Hematopoietic multipotent progenitor cell treated with erythropoietin and hydrocortisone succinate and interleukin-3 and kit ligand, for 6 days (in vitro differentiated cells): Measurements from ENCODE around the gene VPS16.

Source experiments
- DNase-seq: peaks from one replicate; pipeline ENCODE4 v3.0.0-alpha.2; 2015

VPS16 gene

DNA sequence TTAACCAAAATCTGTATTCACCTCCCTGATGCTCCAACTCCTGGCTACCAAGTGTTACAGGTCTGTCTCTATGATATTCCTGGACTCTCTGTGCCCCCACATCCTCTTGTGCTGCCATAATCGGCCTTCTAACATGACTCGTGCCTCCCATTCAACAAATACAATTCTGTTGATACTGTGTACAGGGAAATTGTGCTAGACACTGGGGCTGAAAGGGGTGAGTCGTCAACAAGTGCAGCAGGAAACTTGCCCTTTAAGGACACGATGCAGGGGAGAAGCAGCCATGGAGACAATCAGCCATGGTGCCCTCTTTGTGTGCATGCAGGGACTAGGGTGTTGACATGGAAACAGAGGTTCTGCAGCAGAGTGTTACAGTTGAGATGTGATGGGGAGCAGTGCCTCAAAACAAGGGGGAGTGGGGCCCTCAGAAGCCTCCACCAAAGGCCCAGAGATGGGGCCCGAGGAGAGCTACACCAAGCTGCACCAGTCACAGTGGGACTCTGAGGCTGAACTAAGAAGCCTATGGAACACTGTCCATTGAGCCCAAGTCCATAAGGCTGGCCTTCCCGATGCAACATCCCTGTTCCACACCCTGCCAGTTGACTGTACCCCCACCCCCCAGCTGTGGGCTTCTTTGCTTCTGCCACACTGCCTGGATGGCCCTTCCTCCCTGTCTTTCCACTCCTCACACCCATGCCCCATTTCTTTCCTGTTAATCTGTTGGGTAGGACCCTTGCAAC lies 3.2 kb upstream of the VPS16 start:
- DNase-seq: no peak

DNA sequence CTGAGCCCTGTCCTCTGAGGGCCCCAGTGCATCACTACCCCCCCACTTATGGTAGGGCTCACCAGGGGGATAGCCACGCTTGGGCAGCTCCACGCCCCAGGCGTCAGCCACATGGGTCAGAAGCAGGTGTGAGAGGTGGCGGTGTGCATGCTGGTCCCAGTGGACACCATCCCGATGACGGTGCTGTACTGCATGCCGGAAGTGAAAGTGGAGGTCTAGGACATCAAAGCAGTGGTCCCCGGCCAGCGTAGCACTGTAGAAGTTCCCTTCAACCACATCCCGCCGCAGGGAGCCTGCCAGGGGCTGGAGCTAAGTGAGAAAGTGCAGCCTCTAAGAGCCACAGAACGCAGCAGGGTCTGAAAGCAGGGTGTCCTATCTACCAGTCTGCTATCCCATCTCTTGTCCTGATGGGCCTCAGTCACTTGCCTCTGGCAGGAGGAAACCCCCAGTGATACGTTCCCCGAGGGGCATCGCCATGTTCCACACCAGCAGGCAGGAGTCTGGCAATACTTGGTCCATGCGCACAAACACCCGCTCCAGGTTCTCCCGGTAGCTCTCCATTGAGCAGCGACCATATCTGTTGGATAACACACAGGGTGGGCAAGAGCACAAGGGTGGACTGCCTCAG lies 2.3 kb upstream of the VPS16 start:
- DNase-seq: no peak

DNA sequence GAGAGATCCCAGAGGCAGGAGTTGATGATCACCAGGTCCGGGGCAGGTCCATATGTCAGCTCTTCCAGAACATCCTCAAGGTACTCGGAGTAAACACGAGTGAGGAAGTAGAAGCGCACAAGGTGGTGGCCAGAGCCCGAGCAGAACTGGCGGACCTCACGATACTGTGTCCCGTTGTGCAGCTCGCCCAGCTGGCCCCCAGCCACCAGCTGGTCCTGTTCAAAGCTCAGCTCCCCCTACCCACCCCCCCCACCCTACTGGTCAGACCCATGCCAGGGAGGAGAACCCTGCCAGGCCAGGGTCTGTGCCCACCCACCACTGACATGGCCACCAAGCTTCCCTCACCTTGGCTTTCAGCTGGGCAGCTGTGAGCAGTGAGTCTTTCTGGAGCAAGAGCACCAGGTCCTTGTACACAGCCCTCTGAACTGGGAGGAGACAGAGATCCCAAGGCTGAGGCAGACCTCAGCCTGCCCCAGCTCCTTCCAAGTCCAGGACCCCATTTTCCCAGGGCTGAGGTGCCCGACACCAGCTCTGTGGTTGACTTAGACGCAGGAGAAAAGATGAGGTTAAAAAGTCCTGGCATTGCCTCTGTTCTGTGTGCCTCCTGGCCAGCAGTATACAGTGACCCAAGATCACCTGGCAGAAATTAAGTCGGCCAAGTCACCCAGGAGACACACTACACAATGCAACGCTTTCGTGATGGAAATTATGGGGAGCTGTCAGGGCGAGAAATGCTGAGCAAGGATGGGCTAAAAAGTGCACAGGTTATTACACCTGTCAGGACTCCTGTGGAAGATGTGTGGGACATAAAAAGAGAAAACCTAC lies 1.5 kb upstream of the VPS16 start:
- DNase-seq: no peak

DNA sequence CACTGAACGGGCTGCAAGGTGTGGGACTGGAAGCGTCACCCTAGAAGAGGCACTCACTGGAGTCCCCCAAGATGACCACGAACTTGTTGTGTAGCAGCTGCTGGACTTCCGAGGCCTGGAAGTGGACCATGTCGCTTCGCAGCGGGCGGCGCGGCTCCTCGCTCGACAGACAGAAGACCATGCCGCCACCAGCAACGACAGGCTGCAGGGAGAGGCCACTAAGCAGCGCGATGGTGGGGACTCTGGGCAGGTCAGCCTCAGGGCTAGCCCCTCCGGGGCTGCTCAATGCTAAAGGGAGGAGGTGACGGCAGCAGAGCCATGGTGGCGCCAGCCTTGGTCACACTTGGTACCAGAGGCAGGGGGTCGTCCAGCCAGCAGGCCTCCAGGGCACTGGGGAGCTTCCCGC lies 810 bp upstream of the VPS16 start:
- no peak for DNase-seq

DNA sequence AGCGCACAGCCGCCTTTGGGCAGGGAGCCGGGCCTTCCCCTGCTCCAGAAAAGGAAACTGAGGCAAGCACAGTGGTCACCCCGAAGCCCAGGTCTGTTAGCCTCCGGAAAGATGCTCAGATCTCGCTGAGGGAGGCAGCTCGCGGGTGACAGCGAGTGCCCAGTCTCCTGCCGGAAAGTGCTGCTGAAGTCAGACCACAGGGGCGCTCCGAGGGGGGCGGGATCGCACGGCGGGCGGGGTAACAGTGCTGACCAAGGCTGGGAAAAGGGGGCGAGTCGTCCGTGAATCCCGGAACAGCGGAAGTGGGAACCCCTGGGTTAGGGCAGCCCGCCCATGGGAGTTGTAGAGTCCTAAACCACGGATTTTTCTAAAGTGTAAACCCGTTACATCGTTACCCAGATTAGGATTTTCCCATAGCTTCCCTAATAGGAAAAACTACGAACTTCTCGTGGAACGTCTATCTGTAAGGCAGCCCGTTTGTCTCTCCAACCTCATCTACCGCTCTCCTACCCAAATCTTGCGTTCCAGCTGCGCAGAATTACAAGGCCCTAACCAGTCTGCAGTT lies 504 bp downstream of the VPS16 start:
- peak; percentile 59 for DNase-seq

DNA sequence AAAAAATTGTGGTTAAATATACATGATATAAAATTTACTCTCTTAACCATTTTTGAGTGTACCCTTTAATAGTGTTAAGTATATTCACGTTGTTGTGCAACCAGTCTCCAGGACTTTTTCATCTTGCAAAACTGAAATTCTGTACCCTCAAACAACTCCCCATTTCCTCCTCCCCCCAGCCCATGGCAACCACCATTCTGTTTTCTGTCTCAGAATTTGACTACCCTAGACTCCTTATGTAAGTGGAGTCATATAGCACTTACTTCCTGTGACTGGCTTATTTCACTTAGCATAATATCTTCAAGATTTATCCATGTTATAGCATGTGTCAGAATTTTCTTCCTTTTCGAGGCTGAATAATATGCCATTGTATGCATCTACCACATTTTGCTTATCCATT lies 5.1 kb downstream of the VPS16 start:
- DNase-seq: no peak

DNA sequence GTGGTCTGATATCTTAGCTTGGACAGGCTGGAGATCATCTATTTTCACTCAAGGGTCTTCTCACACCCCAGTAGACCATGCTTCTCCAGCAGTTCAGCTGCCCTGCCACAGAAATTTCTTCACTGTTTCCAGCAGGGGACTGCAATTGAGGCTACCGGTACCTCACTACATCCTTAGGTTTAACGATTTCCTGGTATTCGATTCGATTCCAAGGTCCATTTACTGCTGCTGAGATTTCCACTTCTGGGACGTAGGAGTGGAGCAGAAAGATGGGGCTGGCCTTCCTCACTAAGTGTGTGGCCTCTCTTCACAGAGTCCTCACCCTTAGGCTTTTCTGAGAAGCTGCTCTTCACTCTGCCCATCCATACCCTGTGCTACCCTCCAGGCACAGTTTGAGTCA lies 6.2 kb downstream of the VPS16 start:
- no peak for DNase-seq

DNA sequence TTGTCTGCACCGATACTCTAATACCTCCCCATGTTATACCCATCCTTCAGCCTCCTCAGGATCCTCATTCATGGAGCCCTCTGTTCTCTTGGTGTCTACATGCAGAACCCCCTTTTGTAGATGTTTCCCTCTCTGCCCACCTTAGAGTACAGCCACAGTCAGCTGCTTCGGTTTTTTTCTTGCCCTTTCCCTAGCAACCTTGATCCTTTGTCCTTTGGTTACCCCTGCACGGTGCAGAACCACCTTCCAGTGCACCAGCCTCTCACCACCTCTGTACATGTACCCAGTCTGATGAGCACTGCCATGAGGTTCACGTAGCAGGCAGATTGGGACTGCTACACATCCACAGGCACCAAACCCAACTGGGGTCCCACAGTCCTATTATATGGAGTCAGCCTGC lies 7.3 kb downstream of the VPS16 start:
- no peak for DNase-seq

DNA sequence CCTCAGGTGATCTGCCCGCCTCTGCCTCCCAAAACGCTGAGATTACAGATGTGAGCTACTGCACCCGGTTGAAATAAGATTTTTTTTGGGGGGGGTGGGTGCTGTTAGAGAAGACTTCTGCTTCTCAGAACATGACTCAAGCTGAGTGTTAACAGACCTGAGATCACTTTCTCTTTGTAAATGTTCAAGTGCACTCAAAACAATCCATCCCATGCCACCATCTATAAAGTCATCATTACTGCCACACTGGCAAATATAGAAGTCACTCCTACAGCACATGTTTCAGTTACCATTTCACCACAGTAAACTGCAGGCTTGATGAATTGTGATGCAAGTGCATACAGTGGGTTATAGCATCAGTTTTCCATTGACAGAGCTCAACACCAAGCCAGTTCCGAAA lies 9.0 kb downstream of the VPS16 start:
- no peak for DNase-seq

DNA sequence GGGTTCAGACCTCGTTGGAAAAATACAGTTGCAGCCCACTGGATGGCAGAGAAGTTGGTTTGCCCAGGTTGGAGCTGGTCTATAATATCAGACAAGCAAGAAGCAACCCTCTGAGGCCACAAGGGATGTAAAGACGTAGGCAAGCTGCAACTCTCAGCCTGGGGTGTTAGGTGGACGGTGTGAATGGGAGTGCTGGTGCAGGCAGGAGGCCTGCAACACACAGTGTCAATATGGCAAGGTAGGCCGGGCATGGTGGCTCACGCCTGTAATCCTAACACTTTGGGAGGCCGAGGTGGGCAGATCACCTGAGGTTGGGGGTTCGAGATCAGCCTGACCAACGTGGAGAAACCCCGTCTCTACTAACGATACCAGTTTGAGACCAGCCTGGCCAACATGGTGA lies 10.5 kb downstream of the VPS16 start:
- DNase-seq: no peak

DNA sequence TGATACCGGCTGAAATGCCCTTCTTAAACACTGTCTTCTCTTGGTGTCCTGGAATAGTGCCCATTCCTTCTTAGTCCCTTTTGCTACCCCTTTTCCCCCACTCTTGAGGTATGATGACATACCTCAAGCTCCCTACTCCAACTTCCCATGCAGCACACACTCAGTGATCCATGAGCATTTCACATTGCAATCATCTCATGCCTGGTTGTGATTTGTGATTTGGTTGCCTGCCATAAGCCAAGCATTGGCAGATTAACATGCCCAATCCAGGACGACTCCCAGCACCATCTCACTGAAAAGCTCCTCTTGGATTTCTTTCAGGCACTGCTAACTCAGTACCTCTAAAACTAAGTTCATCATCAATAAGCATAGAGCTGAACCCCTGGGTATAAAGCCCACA lies 18.0 kb downstream of the VPS16 start:
- DNase-seq: no peak

DNA sequence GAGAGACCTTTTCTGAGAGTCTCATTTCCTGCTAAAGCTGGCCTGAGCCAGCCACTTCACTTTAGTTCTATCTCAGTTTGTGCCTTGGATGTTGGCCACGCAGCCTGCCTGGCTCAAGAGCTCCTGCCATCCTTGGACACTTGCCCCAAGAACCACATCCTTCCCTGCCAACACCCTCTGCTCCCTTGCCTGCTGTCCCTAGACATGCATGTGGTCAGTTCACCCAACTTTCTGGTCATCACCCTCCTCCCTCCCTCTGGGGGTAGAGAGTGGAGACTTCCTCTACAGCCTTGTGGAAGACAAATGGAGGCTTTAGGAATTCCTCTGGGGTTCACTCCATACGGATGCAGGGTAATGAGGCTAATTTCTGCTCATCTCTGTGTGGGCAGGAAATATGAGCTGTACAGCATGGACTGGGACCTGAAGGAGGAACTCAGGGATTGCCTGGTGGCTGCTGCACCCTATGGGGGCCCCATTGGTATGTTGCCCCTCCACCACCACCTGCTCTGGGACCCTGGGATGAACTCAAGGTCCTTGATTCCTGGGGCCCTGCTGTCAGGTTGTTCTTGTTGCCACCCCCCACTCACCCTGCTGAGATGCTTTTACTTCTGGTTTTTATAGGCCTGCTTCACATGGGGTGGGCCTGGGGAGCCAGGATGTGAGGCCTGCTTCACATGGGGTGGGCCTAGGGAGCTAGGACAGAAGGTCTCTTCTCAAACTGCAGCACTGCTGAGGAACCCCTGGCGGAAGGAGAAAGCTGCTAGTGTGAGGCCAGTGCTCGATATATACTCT lies 19.0 kb downstream of the VPS16 start:
- no peak for DNase-seq

DNA sequence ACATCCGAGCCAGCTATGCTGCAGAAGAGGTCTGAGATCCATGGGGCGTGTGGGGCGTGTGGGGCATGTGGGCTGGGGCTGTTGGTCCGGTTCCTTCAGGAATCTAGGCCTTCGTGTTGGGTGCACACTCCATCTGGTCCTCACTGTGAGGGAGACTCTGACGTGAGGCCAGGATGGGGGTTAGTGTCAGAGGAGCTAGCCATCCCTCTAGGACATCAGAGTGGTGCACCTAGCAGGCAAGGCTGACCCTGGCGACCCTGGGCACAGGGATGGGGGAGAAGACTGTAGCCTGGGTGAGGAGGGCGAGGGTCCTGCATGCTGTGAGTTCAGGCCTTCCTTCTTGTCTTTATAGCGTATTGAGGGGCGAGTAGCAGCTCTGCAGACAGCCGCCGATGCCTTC lies 24.1 kb downstream of the VPS16 start:
- no peak for DNase-seq

DNA sequence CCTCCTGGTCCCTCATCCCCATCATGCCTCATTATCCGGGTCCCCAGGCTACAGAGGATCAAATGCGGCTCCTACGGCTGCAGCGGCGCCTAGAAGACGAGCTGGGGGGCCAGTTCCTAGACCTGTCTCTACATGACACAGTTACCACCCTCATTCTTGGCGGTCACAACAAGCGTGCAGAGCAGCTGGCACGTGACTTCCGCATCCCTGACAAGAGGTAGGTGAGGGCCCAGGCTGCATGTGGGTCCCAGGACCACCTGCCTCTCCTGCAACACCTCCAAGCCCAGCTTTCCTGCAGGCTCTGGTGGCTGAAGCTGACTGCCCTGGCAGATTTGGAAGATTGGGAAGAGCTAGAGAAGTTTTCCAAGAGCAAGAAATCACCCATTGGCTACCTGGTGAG lies 24.6 kb downstream of the VPS16 start:
- no peak for DNase-seq

DNA sequence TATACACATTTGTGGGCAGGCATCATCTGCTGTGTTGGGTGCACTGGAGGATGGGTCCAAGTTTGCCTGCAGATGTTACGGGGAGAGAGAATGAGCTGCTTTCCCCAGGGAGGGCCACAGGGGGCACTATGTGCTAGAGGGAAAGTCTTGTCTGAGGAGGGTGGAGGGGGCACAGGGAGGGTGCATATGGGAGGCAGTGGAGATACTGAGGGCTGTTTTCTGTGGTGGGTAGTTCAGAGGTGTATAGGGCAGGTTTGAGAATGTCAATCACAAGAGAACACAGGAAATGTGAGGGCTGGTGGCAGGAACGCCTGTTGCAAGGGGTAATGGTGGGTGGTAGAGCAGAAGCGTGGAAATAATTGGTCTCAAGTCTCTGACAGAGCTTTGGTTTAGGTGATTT lies 25.1 kb downstream of the VPS16 start:
- DNase-seq: peak; percentile 55

DNA sequence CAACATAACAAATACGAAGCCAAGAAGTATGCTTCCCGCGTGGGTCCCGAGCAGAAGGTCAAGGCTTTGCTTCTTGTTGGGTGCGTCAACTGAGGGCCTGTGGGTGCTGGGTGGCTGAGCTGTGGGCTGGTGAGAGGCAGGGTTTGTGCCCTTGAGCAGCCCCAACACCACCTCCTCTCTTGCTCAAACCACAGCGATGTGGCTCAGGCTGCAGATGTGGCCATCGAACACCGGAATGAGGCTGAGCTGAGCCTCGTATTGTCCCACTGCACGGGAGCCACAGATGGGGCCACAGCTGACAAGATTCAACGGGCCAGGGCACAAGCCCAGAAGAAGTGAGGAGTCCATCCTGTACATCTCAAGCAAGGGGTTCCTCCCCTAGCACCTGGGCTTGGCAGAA lies 25.7 kb downstream of the VPS16 start:
- DNase-seq: no peak

DNA sequence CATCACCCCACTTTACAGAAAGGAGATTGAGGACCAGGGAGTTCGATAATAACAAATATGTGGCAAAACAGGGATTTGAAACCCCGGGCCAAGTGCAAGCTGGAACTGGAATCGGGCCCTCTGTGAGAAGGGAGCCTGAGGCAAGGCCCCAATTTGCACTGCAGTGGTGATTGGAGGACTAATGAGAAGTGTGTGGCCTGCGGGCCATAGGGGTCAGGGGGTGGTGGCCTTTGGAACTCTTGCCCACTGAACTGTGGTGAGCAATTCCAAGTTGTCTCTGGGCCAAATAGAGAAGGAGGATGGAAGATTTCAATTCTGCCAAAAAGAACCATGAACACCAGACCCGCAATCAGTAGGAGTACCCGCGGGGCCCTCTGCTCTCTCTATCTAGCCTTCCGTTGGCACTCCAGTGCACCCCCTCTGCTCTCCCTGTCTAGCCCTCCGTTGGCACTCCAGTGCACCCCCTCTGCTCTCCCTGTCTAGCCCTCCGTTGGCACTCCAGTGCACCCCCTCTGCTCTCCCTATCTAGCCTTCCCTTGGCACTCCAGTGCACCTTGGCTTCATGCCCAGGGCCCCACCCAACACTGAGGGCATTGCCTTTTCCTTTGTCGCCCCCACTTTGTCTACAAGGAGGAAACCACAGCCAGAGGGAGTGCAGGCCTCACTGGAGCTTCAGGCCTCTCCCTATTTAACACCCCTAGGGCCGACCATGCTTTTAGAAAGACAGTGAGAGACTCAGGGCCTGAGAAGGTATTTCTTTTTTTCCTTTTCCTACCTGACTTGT lies 26.7 kb downstream of the VPS16 start:
- peak; percentile 96 for DNase-seq

DNA sequence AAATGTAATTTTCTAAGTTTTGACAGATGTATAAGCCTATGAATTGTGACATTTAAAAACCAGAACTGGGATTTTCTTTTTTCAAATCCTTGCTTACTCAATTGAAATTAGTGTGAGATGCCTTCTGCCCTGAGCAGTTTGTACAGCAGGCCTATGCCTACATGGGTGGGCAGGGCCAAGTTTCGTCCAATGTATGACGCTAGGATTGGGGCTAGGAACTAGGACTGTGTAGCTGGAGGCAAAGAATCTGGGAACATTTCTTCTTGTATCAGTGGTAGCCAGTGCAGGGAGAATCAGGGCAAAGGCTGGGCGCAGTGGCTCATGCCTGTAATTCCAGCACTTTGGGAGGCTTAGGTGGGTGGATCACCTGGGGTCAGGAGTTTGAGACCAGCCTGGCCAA lies 28.8 kb downstream of the VPS16 start:
- DNase-seq: no peak

DNA sequence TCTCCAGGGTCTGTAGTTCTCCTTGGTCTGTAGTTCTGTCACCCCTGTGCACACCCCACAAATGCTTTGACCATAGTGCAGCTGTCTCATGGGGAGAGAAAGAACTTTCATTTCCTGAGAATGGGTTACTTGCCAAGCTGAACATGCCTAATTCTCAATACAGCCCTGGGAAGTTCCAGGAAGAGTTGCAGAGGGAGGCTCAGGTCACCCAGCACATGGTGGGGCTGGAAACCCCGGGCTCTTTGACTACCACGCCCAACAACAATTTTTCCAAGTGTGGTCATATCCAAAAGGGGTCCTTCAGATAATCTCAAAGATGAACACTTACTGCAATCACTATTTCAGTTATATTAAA lies 30.5 kb downstream of the VPS16 start:
- DNase-seq: peak; percentile 51

DNA sequence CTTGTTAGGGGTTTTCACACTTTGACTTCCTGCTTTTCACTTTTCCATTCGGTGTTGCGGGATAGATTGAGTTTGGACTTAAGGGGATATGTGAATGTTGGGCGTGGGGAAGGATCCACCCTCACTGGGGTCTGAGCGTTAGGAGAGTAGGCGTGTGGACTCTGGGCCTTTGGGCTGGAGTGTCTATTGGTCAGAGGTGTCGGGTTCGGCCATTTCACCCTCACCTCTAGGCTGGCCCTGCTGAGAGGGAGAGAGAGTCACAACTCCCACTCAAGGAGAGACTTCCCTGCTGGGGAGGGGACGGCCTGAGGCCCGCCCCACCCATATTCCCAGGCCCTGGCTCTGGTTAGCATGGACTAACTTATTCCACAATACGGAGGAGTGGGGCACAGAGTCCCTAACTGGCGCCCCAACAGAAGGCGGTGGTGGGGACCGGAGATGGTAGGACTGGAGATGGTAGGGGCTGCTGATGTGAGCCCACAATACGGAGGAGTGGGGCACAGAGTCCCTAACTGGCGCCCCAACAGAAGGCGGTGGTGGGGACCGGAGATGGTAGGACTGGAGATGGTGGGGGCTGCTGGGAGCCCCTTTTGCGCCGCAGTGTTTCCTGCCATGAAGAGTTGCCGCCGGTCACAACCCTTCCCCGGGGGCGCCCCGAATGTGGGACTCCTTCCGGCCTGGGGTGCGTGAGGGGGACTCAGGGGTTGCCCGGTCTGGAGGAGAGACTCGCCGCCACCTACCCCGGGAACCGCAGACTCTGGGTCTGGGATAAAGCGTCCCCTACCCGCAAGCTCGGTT lies 31.3 kb downstream of the VPS16 start:
- DNase-seq: peak; percentile 22

DNA sequence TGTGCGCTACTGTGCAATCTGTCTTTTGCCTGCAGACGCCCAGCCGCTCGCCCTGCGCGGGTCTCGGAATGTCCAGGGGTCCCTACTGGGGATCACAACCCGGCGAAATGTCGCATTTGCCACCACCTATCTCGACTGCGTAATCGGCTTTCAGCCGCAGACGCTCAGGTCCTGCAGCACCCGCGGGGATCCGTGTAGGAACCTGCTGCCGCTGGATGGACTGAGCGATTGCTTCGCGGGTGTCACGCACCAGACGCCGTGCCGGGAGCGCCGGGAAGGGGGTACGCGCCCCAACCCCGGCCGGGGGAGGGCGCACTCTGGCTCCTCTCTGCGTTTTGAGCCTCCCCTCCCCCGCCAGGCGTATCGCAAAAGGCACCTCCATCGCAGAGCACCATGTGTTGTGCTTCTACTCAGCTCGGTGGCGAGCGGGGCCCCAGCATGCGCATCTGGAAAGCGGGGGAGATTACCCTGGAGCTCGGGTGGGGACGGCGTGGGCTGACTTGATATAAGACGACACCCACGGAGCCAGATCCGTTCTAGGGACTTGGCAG lies 32.0 kb downstream of the VPS16 start:
- DNase-seq: peak; percentile 91
